Ammon's horn (tissue), 1 donor: ENCODE measurements around the gene MBD6.

Source experiments
- DNase-seq: peaks from one replicate; pipeline ENCODE4 v3.0.0-alpha.2; 2016; ENCODE audit warnings: low spot score

Gene MBD6

DNA sequence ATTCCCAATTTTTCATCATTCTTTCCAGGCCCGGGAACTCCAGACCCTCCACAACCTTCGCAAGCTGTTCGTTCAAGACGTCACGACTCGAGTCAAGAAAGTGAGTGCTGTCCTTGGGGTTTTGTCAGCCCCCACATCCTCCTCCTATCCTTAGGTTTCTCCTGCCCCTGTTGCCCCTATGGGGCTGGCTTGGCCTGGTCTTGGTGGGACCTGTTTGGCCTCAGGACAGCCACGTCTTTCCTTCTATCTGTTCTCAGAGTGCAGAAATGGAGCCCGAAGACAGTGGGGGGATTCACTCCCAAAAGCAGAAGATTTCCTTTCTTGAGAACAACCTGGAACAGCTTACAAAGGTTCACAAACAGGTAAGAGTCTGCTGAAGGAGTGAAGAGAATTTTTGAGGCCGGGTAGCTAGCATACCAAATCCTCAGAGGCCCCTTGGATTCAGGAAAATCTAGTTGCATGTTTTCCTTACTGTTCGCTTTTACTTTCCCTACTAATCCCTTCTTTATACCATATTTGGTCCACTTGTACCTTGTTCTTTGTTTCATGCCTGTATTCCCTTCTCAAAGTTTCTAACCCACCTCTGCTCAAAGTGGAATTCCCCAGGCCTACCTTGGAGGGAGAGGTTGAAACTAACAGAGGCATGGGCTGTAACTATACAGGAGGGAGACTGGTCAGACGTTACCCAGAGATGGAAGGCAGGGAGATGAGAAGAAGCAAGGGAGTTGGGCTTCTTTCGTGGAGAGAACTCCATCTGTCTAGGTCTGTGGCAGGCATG is 55.5 kb downstream of the MBD6 start:
- DNase-seq, result no peak

DNA sequence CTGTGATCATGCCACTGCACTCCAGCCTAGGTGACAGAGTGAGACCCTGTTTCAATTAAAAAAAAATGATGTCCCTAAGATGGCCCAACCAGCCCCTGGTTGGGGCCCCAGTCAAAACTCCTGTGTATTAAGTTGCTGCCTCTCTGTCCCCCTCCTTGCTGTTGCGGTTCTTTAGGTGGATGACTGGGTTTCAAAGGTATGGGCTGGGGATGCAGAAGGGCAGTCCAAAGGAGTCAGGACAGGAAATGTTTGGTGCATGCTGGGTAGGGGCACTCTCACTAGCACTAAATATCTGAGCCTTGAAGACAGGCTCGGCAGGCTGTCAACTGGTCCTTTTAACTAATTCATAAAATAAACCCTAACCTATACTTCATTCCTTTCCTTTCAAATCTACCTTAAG is 56.4 kb downstream of the MBD6 start:
- no peak for DNase-seq
